OCI-LY7 (cell line): ENCODE data around the gene SIRT6. TPM values are rescaled to one million over a fixed set of nuclear protein-coding genes. Genes with fewer than 3 reads are reported as not detected.

Experiments used
- BruUV-seq: library from RNA; stranded (reverse); fragments of 400-500 nt; replicated peaks from 2 replicates; lab custom pipeline; 2021; lab: Mats Ljungman, UMichigan
- CTCF ChIA-PET: fragments of 300-600 bp; sonication (Branson Sonifier 250); formaldehyde crosslinking; loops from one replicate; lab custom pipeline; 2022; ENCODE audit warnings: antibody characterized with exemption; ENCODE audit not compliant: unreplicated experiment; lab: Charles Lee
- POLR2A ChIA-PET: fragments of 300-600 bp; sonication (Branson Sonifier 250); formaldehyde crosslinking; loops from one replicate; lab custom pipeline; 2022; ENCODE audit warnings: antibody characterized with exemption; lab: Charles Lee
- DNase-seq: peaks from one replicate; pipeline ENCODE4 v3.0.0-alpha.2; 2015; ENCODE audit warnings: low spot score
- H2AFZ ChIP-seq: fragments of 200-600 bp; sonication (generic), shearing (Covaris generic); 2 replicates; pipeline ENCODE4 v1.6.1; 2014; ENCODE audit warnings: mild to moderate bottlenecking, antibody characterized with exemption, low read length, moderate library complexity
- H3K27ac ChIP-seq: fragments of 200-600 bp; sonication (generic); 2 replicates; pipeline ENCODE4 v1.5.1; 2014; ENCODE audit warnings: mixed run types, low read depth, mild to moderate bottlenecking, moderate library complexity, low read length, inconsistent platforms; ENCODE audit not compliant: poor library complexity, severe bottlenecking
- H3K36me3 ChIP-seq: fragments of 200-600 bp; sonication (generic); 2 replicates; pipeline ENCODE4 v1.6.1; 2014; ENCODE audit warnings: mild to moderate bottlenecking, antibody characterized with exemption, low read length, moderate library complexity, mixed read lengths; ENCODE audit not compliant: insufficient read depth
- H3K4me1 ChIP-seq: fragments of 200-600 bp; sonication (generic); 2 replicates; pipeline ENCODE4 v1.5.1; 2014; ENCODE audit warnings: mild to moderate bottlenecking, low read length; ENCODE audit not compliant: insufficient read depth, poor library complexity, severe bottlenecking
- H3K4me2 ChIP-seq: fragments of 200-600 bp; sonication (generic); 2 replicates; pipeline ENCODE4 v1.6.1; 2014; ENCODE audit warnings: mild to moderate bottlenecking, low read length
- H3K4me3 ChIP-seq: fragments of 200-600 bp; sonication (generic); 2 replicates; pipeline ENCODE4 v1.5.1; 2014; ENCODE audit warnings: mild to moderate bottlenecking, low read depth, low read length; ENCODE audit not compliant: poor library complexity, severe bottlenecking
- H3K79me2 ChIP-seq: fragments of 200-600 bp; sonication (generic); 2 replicates; pipeline ENCODE4 v1.6.1; 2016; ENCODE audit warnings: low read depth, mild to moderate bottlenecking, low read length, moderate library complexity, mixed read lengths; ENCODE audit not compliant: insufficient read depth
- H3K9me2 ChIP-seq: fragments of 200-600 bp; sonication (generic); 2 replicates; pipeline ENCODE4 v1.6.1; 2016; ENCODE audit warnings: mild to moderate bottlenecking, low read length, mixed read lengths; ENCODE audit not compliant: insufficient read depth
- H3K9me3 ChIP-seq: fragments of 200-600 bp; sonication (generic); 2 replicates; pipeline ENCODE4 v1.6.1; 2014; ENCODE audit warnings: mild to moderate bottlenecking, mixed run types, low read length, mixed read lengths
- H4K20me1 ChIP-seq: fragments of 200-600 bp; sonication (generic); 2 replicates; pipeline ENCODE4 v1.6.1; 2014; ENCODE audit warnings: mild to moderate bottlenecking, antibody characterized with exemption, low read length, moderate library complexity, mixed read lengths; ENCODE audit not compliant: insufficient read depth
- EZH2phosphoT487 ChIP-seq: fragments of 200-600 bp; sonication (generic); IDR thresholded peaks from 2 replicates; pipeline ENCODE4 v1.6.1; 2018; ENCODE audit warnings: low read depth, borderline replicate concordance, mild to moderate bottlenecking, mixed run types, antibody characterized with exemption, low read length, moderate library complexity, mixed read lengths
- intact Hi-C: fragments of 100-400 bp; cut with micrococcal nuclease; formaldehyde crosslinking; loops from one replicate; pipeline ENCODE4 v1.10.0; 2022; ENCODE audit not compliant: unreplicated experiment
- total RNA-seq, 2 experiments: library from RNA; depleted of rRNA in 1 of 2; stranded (reverse); fragments of >200 nt in 1 of 2; shearing (Covaris generic) in 1 of 2; gene quantifications; 2 replicates each; pipeline ENCODE4 v1.2.3, GENCODE V29; 2014 to 2022
- TF ChIP-seq, protein P1 (sequence below): fragments of 200-600 bp; sonication (generic); conservative IDR thresholded peaks from 2 replicates; pipeline ENCODE4 v1.5.1; 2014; ENCODE audit warnings: mild to moderate bottlenecking, antibody characterized with exemption, low read length, moderate library complexity, mixed read lengths

The SIRT6 gene
- total RNA-seq, 2 experiments from 2014 or later = 31.7 to 46.2 TPM

GRCh38 chr19:4206818-4207484 is 24.6 kb upstream of the SIRT6 start:
- ChIA-PET POLR2A (no interaction called here), CTCF (interaction anchor here (0.6 kb wide), 1 partner anchor 20 kb away, joined by 3 read pairs; no protein-coding TSS in a partner anchor)
- no peaks in the 10 kb centered on the region for H3K79me2 ChIP-seq
- no peaks in the 10 kb centered on the region for H4K20me1 ChIP-seq
- H3K4me3 ChIP-seq = no peak overlapping the region
- no peaks in the 10 kb centered on the region for H3K4me1 ChIP-seq
- H2AFZ ChIP-seq = no peak overlapping the region
- H3K9me2 ChIP-seq = no peaks in the 10 kb centered on the region
- no peak overlapping the region for H3K27ac ChIP-seq
- no peak overlapping the region for H3K4me2 ChIP-seq
- H3K9me3 ChIP-seq = no peaks in the 10 kb centered on the region
- intact Hi-C loops = no loop called here
- TF ChIP-seq EZH2phosphoT487 = no peak
- TF ChIP-seq, protein P1, sequence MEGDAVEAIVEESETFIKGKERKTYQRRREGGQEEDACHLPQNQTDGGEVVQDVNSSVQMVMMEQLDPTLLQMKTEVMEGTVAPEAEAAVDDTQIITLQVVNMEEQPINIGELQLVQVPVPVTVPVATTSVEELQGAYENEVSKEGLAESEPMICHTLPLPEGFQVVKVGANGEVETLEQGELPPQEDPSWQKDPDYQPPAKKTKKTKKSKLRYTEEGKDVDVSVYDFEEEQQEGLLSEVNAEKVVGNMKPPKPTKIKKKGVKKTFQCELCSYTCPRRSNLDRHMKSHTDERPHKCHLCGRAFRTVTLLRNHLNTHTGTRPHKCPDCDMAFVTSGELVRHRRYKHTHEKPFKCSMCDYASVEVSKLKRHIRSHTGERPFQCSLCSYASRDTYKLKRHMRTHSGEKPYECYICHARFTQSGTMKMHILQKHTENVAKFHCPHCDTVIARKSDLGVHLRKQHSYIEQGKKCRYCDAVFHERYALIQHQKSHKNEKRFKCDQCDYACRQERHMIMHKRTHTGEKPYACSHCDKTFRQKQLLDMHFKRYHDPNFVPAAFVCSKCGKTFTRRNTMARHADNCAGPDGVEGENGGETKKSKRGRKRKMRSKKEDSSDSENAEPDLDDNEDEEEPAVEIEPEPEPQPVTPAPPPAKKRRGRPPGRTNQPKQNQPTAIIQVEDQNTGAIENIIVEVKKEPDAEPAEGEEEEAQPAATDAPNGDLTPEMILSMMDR = peak; percentile 79
- no TSS peak for BruUV-seq
- H3K36me3 ChIP-seq = no peaks in the 10 kb centered on the region
- DNase-seq = peak; percentile 65

GRCh38 chr19:4201798-4202197 is 19.4 kb upstream of the SIRT6 start:
- ChIA-PET POLR2A (interaction anchor here (0.6 kb wide), 1 partner anchor 613 kb away, joined by 4 read pairs; no protein-coding TSS in a partner anchor), CTCF (no interaction called here)
- H4K20me1 ChIP-seq = no peaks in the 10 kb centered on the region
- no peak for TF ChIP-seq EZH2phosphoT487
- TF ChIP-seq, protein P1 = no peak
- H3K27ac ChIP-seq = no peak overlapping the region
- no peaks in the 10 kb centered on the region for H3K79me2 ChIP-seq
- no TSS peak for BruUV-seq
- no peaks in the 10 kb centered on the region for H3K4me1 ChIP-seq
- DNase-seq = no peak
- no peak overlapping the region for H2AFZ ChIP-seq
- no peaks in the 10 kb centered on the region for H3K36me3 ChIP-seq
- no peak overlapping the region for H3K4me2 ChIP-seq
- no peak overlapping the region for H3K4me3 ChIP-seq
- no peaks in the 10 kb centered on the region for H3K9me2 ChIP-seq
- intact Hi-C loops = no loop called here
- peaks cover 8% of the 10 kb centered on the region for H3K9me3 ChIP-seq

DNA sequence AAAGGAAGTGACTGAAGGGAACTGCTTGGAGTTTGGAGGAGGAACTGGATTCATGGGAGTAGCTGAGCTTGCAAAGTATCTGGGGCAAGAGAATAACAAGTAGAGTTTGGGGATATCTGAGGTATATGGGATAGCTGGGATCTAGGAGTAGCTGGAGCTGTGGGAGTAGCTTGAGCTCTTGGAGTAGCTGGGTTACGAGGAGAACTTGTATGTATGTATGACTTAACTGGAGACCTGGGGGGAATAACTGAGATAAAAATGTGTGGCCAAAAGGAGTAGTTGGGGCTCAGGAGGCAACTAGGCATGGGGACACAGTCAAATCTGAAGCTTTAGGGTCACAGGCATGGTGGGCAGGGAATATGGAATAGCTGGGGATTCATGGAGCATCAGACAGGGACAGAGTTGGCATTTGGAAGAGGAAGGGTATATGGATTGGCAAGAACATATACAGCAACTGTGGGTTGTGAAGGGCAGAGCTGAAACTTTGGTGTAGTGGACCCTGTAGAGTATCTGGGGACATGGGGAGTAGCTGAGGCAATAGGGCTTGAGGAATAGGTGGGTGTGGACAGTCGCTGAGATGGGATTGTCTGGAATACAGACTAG is 18.7 kb upstream of the SIRT6 start:
- no peaks in the 10 kb centered on the region for H3K79me2 ChIP-seq
- ChIA-PET POLR2A (interaction anchor here (0.6 kb wide), 1 partner anchor 613 kb away, joined by 4 read pairs; no protein-coding TSS in a partner anchor), CTCF (no interaction called here)
- no peak overlapping the region for H3K4me2 ChIP-seq
- TF ChIP-seq, protein P1 = no peak
- TF ChIP-seq EZH2phosphoT487 = no peak
- H3K9me2 ChIP-seq = no peaks in the 10 kb centered on the region
- DNase-seq = no peak
- H4K20me1 ChIP-seq = no peaks in the 10 kb centered on the region
- no peak overlapping the region for H3K27ac ChIP-seq
- no TSS peak for BruUV-seq
- intact Hi-C loops = no loop called here
- no peak overlapping the region for H2AFZ ChIP-seq
- no peaks in the 10 kb centered on the region for H3K36me3 ChIP-seq
- H3K4me3 ChIP-seq = no peak overlapping the region
- peaks cover 8% of the 10 kb centered on the region for H3K9me3 ChIP-seq
- no peaks in the 10 kb centered on the region for H3K4me1 ChIP-seq
